IPS DF 19.7 (cell line): ENCODE results near the gene LPCAT3.

Experiments used
- DNase-seq: peaks from one replicate; pipeline ENCODE4 v3.0.0-alpha.2; 2013; ENCODE audit warnings: low read depth, low spot score

LPCAT3 gene

DNA sequence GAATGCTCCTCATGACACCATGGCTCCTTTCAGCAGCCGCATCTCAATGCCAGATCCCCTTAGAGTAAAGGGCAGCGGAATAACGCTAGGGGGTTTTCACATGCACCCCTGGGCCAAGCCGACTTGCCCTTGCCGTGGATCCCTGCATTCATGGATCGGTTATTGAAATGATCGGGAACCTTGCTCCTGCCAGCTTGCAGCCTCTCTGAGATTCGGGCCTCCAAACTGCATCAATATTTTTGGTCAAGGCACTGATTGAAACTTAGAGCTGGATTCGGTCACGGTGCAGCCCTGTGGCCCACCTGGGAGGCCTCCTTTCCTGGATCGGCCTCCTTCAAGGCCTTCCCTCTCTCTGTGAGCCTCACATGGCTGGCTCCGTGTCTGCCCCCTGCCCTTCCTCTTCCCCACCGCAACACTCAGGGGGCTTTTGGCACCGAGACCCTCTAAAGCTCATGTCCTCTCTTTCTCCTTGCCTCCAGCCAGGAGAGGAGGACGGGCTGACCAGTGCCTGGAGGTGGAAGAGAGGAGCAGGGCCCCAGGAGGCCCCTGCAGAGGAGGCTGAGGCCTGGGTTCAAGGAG, 65.3 kb downstream of the LPCAT3 start:
- no peak for DNase-seq

- no peak for DNase-seq
Observed at GRCh38 chr12:6952121-6952862, 66.0 kb downstream of the LPCAT3 start.

DNA sequence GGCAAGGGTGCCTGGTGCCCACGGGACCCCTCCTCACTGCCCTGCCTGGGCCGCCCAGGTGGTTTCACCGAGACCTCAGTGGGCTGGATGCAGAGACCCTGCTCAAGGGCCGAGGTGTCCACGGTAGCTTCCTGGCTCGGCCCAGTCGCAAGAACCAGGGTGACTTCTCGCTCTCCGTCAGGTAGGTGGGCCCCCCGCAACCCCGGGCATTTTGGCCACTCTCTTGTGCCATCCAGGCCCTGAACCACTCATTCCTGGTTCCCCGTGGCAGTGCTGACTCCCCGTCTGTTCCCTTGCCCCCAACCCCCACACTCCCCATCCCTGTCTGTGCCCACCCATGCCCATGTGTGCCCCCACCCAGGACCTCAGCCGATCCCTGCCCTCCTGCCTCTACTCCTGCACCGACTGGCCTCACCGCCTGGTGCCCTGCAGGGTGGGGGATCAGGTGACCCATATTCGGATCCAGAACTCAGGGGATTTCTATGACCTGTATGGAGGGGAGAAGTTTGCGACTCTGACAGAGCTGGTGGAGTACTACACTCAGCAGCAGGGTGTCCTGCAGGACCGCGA, 66.6 kb downstream of the LPCAT3 start:
- no peak for DNase-seq

GRCh38 chr12:6950811-6951540, 67.3 kb downstream of the LPCAT3 start, which contains the start of gene PTPN6:
TSS of gene PTPN6 (plus strand) at chr12:6951356. CDS start at chr12:6951513, 157 bp downstream.
- no peak for DNase-seq

GRCh38 chr12:6950401-6950801, 67.9 kb downstream of the LPCAT3 start:
- no peak for DNase-seq

- DNase-seq: no peak
Observed at GRCh38 chr12:6948873-6949594, 69.2 kb downstream of the LPCAT3 start.

GRCh38 chr12:6947615-6948014, 70.7 kb downstream of the LPCAT3 start:
- no peak for DNase-seq

GRCh38 chr12:6946920-6947374, 71.3 kb downstream of the LPCAT3 start:
- DNase-seq: no peak

DNA sequence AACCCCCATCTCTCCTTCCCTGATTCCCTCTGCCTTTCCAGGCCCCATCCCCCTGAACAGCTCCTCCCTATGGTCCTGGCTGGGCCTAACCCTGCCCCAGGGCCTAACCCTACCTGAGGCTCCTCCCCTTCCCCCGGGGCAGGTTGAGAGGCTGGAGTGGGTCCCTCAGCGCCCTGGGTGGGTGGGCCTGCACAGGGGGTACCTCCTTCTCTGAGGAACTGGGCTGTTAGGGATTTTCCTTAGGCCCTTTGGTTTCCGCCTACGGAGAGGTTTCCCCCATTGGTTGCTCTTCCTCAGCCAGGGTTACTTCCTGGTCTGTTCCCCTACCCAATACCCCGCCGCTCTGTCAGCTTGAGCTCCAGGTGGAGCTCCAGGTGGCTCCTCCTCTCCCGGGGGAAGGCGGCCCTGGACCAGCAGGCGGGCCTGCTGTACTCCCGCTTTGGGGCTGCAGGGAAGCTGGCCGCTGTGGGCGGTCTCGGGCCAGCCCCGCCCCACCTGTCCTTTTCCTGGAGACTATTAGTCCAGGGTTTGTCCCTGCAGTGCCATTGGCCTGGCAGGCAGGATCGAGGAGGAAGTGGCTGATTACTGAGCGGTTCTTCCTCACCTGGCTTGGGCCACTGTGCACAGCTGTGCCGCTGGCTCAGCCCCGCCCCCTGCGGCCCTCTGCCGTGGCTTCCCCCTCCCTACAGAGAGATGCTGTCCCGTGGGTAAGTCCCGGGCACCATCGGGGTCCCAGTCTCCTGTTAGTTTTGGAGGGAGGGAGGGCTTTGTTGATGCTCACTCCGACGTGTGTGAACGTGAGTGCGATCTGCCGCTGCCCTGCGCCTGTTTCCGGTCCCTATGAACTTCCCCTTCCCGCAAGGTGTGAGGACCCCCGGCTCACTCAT, 72.0 kb downstream of the LPCAT3 start:
- no peak for DNase-seq

DNA sequence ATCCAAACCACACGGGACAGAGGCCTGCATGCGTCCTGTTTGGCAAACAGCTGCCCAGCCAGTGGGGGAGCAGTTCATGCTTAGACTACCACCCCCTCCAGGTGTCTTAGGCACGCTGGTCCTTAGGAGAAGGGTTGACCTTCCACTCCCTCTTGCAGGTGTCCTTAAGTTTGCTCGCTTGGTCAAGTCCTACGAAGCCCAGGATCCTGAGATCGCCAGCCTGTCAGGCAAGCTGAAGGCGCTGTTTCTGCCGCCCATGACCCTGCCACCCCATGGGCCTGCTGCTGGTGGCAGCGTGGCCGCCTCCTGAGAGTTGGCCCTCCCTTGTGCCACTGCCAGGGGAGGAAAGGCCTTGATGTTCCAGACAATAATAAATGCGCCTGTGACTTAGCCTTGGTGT, 72.7 kb downstream of the LPCAT3 start:
- no peak for DNase-seq

DNA sequence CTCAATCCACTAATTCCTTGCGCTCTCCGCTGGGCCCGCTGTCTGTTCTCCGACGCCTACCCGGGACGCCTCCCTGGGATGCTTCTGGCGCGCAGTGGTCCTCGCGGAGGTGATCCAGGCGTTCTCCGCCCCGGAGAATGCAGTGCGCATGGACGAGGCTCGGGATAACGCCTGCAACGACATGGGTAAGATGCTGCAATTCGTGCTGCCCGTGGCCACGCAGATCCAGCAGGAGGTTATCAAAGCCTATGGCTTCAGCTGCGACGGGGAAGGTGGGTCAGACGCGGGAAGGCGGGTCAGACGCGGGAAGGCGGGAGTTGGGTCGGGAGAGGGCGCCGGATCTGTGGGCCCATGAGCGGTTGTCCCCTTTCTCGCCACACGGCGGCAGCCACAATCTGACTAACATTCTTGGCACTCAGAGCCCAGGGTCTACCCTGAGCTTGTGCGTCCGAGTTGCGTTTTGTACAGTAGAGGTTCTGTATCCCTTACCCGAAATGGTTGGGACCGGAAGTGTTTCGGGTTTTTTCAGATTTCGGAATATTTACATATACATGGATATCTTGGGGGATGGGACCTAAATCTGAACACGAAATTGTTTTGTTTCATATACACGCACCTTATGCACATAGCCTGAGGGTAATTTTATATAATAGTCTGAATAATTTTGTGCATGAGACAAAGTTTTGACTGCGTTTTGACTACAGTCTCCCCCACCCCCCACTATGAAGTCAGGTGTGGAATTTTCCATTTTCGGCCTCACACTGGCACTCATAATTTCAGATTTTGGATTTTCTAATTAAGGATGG, 73.7 kb downstream of the LPCAT3 start:
- DNase-seq: no peak

DNA sequence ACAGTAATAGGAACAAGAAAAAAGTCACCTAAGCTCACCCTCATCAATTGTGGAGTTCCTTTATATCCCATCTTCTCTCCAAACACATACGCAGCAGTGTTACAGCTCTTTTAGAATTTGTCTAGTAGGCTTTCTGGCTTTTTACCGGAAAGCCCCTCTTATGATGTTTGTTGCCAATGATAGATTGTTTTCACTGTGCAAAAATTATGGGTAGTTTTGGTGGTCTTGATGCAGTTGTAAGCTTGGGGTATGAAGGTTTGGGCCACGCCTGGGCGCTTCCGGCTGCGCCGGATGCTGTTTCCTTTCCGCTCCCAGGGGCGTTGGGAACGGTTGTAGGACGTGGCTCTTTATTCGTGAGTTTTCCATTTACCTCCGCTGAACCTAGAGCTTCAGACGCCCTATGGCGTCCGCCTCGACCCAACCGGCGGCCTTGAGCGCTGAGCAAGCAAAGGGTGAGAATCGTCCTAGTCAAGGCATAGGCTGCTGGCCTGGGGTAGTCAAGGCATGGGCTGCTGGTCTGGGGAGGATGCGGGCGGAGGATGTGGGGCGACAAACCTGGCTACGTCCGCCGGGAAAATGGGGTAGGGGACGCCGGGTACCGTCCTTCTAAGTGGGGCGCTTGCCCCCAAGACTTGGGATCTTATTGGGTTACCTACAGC, 74.4 kb downstream of the LPCAT3 start, which contains the start of the genes C12orf57 and RNU7-1:
Gene C12orf57, plus strand, starts transcription at position 301 of the 659 bp plus-strand sequence. Its CDS starts 100 bp downstream, at position 401.
Gene RNU7-1, plus strand, starts transcription at position 95 of the 659 bp plus-strand sequence.
- no peak for DNase-seq

DNA sequence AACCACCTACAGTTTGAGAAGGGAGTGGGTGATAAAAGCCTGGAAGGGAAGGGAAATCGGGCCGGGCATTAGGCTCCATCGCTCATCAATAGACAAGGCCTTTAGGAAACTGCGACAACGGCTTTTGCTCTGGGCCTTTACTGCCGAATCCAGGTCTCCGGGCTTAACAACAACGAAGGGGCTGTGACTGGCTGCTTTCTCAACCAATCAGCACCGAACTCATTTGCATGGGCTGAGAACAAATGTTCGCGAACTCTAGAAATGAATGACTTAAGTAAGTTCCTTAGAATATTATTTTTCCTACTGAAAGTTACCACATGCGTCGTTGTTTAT, 74.9 kb downstream of the LPCAT3 start:
- DNase-seq: no peak

DNA sequence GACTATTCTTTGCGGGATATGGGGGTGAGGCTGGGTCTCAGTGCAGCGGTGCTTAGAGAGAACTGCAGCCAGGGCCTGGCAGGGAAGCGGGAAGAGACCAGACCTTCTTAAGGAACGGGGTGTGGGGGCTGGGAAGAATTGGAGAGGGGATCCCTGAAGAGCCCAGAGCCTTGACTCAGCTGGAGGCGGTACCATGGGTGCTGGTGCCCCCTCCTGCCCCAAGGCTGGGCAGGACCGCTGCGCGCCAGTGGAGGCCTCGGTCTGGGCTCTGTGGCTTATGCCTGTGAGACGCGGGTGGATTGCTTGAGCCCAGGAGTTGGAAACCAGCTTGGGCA, 76.0 kb downstream of the LPCAT3 start:
- DNase-seq: no peak

- DNase-seq: no peak
Observed at GRCh38 chr12:6941782-6942181, 76.5 kb downstream of the LPCAT3 start.

DNA sequence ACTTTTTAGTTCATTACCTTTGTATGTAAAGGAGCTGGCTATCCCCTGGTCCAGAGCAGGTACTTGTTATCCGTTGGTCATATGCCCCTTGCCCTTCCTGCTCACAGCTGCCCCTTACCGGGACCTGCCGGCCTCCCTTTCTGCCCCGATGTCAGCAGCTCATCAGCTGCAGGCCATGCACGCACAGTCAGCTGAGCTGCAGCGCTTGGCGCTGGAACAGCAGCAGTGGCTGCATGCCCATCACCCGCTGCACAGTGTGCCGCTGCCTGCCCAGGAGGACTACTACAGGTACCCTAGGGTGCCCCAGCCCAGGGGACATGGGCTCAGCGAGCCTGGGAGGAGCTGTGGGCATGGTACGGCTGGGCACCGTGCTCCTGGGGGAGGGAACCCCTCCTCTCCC, 77.0 kb downstream of the LPCAT3 start:
- DNase-seq: no peak

GRCh38 chr12:6939191-6939540, 79.1 kb downstream of the LPCAT3 start:
- no peak for DNase-seq

DNA sequence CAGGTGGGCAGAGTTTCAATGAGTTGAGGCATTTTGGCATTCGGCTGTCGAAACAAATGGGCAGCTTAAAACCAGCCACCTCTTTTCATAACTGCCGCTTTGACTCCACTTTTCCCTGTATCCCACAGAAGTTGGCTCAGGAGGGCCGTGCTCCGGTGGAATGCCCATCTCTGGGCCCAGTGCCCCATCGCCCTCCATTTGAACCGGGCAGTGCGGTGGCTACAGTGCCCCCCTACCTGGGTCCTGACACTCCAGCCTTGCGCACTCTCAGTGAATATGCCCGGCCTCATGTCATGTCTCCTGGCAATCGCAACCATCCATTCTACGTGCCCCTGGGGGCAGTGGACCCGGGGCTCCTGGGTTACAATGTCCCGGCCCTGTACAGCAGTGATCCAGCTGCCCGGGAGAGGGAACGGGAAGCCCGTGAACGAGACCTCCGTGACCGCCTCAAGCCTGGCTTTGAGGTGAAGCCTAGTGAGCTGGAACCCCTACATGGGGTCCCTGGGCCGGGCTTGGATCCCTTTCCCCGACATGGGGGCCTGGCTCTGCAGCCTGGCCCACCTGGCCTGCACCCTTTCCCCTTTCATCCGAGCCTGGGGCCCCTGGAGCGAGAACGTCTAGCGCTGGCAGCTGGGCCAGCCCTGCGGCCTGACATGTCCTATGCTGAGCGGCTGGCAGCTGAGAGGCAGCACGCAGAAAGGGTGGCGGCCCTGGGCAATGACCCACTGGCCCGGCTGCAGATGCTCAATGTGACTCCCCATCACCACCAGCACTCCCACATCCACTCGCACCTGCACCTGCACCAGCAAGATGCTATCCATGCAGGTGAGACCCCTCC, 79.7 kb downstream of the LPCAT3 start:
- no peak for DNase-seq
